Measurements from ENCODE around the gene CDH2.

The CDH2 gene

DNA sequence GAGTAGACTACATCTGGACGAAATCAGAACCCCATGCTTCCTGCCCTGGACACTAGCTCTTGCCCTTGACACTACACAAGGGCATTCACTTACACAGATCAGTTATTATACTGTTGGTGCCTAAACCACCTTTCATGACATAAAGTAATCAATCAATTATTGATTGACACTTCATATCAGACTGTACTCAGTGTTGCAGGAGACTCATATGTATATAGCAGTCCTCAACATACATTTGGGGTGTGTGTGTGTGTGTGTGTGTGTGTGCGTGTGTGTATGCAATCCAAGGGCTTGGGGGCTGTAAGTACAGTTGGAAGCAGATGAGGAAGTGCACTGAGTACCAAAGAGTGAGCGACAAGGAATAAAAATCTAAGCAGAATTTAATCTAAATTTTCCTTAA lies 5.1 kb downstream of the CDH2 start:
- in situ Hi-C loops (cut with MboI; ENCODE audit: low sequenced_read_pairs), result no loop called here

DNA sequence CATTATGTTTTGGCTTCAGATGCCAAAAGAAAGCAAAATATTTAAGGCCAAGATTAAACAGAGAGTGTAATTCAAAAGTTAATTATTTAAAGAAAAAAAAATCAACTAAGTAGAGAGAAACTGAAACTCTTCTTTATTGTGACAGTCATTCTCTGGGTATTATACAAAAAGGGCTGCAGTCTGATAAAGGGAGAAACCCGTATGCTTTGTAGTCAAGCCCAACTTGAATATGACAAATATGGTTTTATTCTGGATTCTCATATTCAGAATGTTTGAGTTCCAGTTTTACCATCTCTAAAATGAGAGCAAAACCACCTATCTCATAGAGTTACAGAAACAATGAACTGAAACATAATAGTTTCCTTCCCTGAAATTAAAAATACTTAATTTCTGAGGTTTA lies 8.2 kb downstream of the CDH2 start:
- in situ Hi-C loops (cut with MboI; ENCODE audit: low sequenced_read_pairs), result no loop called here

DNA sequence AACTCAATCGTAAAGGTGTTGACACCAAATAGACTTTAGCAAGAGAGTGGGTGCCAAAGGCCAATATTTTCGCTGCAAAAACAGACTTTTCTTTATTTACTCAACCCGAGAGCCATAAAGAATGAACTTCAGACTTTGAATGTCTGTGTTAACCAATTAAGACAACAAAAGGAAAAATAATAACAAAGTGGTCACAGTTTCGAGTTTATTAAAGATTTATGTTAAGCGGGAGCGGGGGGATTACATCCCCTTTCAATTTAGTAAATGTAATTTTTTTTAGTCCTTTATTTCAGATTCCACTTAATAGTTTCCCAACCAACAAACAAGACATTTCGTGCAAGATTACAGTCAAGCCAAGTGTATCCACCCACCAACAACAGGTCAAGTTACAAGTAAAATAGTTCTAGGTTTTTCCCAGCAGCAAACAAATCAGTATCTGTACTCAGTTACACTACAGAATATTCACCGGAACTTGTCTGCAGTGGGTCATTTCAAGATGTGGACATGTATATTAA lies 9.0 kb downstream of the CDH2 start:
- in situ Hi-C loops (cut with MboI; ENCODE audit: low sequenced_read_pairs), result no loop called here

DNA sequence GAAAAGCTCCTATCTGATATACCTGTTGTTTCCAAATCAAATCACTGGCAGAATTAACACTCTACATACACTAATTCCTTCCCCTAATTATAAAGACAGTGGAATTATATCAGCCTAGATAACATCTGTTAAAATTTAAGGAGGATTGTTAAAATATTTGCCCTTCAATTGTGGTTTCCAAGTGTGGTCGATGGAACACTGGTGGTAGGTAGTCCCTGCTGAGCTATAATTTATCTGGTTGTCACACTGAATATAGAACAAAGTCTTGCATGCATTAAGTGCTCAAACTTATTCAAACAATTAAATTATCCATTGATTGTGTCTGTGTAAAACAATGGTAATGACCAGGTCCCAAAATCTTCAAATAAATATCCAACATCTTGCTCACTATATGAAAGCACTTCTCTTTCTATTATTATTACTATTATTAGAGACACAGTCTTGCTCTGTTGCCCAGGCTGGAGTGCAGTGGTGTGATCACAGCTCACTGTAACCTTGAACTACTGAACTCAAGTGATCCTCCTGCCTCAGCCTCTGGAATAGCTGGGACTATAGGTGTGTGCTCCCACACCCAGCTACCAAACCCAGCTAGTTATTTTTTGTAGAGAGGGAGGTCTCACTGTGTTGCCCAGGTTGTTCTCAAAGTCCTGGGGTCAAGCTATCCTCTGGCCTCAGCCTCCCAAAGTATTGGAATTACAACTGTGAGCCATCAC lies 12.0 kb downstream of the CDH2 start:
- in situ Hi-C loops (cut with MboI; ENCODE audit: low sequenced_read_pairs), result no loop called here

DNA sequence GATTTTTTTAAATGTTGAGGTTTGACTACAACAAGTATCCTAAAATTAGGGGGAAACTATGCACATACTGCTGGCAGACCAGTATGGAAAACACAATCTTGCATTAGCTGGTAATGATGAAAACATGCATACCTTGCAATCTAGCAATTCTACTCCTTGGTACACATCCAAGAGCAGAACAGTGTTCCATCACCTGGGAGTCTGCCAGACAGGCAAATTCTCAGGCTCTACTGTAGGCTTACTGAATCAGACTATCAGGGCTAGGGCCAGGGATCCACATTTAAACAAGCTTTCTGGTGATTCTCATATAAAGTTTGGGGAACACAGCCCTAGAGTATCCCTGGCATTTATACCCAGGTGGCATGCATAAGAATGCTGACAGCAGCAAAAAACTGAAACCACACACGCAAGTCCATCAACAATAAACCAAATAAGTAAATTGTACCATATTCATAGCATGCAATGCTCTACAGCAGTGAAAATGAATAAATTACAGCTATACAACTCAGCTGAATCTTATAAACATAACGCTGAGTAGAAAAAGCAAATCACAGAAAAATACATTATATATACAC lies 13.6 kb downstream of the CDH2 start:
- in situ Hi-C loops (cut with MboI; ENCODE audit: low sequenced_read_pairs), result no loop called here

GRCh38 chr18:28161608-28162599 lies 15.0 kb downstream of the CDH2 start:
- in situ Hi-C loops (cut with MboI; ENCODE audit: low sequenced_read_pairs), result no loop called here

- in situ Hi-C loops (cut with MboI; ENCODE audit: low sequenced_read_pairs), result no loop called here
Observed at GRCh38 chr18:28159055-28159454, 17.9 kb downstream of the CDH2 start.

- in situ Hi-C loops (cut with MboI; ENCODE audit: low sequenced_read_pairs), result no loop called here
Observed at GRCh38 chr18:28158083-28158581, 18.8 kb downstream of the CDH2 start.

GRCh38 chr18:28153485-28154065 lies 23.4 kb downstream of the CDH2 start:
- in situ Hi-C loops (cut with MboI; ENCODE audit: low sequenced_read_pairs), result no loop called here

DNA sequence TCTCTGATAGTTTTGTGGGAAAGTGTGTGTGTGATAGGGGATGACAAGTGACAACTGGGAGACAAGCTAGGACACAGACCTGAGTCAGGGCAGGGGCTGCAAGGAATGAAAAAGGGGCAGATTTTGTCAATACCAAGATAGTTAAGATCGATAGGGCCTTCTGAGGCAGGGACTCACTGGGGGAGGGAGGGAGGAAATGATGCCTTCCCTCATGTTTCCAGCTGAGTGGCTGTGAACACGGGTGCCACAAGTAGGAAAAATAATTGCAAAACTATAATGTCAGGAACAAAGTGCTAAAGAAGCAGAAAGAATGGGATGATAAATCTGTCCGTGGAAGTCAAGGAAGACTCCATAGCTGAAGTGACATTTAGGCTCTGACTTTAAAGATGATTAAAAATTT lies 24.2 kb downstream of the CDH2 start:
- in situ Hi-C loops (cut with MboI; ENCODE audit: low sequenced_read_pairs), result no loop called here

- in situ Hi-C loops (cut with MboI; ENCODE audit: low sequenced_read_pairs), result no loop called here
Observed at GRCh38 chr18:28152354-28152753, 24.6 kb downstream of the CDH2 start.

GRCh38 chr18:28151434-28151833 lies 25.5 kb downstream of the CDH2 start:
- in situ Hi-C loops (cut with MboI; ENCODE audit: low sequenced_read_pairs), result no loop called here

DNA sequence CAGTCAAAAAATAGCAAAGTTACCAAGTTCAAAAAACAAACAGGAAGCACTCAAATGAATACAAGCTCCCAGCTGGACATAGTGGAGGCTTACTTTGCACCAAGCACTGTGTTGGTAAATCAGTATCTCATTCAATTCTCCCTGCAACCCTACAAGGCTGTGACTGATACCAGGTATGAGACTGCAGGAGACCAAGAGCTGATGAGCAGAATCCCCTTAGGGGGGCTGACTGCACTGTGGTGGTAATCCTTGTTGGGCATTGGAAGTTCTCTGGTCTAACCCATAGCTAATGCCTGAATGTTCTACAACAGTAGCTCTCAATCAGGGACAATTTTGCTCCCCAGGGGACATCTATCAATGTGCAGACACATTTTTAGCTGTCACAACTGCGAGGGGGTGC lies 26.0 kb downstream of the CDH2 start:
- in situ Hi-C loops (cut with MboI; ENCODE audit: low sequenced_read_pairs), result no loop called here

DNA sequence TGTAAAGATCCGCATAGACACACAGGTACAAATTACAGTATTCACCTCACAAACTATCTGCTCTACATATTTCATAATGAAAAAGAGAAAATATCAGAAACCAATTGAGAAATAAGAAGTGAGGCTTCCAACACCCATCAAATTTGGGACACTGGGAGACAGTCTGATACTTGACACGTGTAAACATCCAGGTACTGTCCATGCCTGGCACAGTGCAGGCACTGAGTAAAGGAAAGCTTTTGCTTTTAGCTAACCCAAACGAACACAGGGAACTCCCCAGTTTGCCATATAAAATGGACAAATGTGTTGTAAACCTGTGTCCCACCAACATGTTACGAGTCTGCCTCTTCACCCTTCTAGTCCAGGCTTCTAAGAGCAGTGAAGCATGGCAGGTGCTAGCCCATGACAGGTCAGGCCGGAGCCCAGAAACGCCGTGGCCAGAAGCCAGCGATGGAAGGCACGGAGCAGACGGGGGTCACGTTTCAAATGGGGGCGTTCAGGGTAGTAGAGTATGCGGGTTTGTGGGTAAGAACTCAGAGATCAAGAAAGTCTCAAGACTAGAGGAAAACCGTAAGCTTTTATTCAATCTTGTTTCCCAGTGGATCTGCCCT lies 27.0 kb downstream of the CDH2 start:
- in situ Hi-C loops (cut with MboI; ENCODE audit: low sequenced_read_pairs), result no loop called here

GRCh38 chr18:28147674-28148171 lies 29.2 kb downstream of the CDH2 start:
- in situ Hi-C loops (cut with MboI; ENCODE audit: low sequenced_read_pairs), result no loop called here

GRCh38 chr18:28143725-28144124 lies 33.2 kb downstream of the CDH2 start:
- in situ Hi-C loops (cut with MboI; ENCODE audit: low sequenced_read_pairs), result no loop called here

DNA sequence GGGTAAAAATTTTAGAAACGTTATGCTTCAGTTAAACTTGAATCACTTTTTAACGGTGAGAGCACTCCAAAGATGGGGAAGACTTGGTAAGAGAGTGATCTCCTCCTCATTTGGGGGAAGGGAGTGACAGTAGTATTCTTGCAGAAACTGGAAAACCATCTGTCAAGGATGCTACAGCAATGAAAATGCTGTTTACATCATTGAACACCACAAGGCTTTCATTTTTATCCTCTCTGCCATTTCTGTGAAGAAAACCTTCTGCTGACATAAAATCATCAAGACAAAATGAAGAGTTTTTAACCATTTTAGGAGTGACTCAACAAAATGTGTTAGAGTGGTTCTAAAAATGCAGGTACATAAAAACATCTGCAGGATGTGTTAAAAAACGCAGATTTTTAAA lies 38.1 kb downstream of the CDH2 start:
- in situ Hi-C loops (cut with MboI; ENCODE audit: low sequenced_read_pairs), result no loop called here

DNA sequence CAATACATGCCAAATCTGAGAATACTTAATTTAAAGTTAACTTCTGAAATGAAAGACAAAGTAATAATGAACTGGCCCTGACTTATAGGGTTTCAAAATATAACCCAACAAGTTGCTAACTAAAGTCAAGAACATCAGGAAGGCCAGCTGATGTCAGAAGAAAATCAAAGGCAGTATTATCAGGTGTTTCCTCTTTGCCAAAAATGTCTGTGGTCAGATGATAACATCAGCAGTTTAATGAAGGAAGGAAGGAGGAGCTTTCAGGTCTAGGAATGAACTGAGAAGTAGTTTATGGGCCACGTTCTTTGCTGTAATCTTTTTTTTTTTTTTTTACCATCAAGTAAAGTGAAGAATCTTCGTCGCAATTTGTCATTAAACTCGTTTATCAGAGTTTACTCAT lies 40.9 kb downstream of the CDH2 start:
- in situ Hi-C loops (cut with MboI; ENCODE audit: low sequenced_read_pairs), result no loop called here

DNA sequence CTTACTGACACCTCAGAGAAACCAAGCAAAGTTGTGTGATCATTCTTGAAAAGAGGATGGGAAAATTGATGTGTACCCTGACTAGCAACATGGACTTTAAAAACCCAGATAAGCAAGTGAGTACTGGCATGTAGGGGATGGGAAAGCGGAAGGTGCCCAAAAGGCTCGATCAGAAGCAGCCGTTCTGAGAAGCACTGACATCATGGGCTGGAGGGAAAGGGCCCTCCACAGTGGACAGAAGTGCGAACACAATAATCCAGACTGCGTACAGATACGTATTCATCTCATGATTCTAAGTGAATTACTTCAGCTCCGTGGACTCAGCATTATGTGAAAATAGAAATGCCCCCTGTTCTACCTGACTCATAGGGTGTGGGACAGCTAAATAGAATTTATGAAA lies 42.2 kb downstream of the CDH2 start:
- in situ Hi-C loops (cut with MboI; ENCODE audit: low sequenced_read_pairs), result no loop called here

DNA sequence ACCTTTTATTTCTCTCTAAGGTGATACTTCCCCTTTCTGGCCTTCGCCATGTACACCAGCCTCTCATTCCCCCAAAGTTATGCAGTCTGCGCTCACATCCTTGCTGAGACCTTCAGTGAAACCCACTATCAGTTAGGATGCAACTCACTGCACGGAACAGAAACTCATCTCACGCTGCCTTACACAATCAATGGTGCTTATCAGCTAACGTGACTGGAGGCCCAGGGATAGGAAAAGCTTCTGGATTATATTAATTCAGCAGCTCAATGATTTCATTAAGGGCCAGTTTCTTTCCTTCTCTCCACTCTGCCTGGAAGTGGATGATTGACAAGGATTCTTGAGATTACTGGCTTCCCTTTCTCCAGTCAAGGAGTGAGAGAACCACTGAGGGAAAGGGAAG lies 44.8 kb downstream of the CDH2 start:
- in situ Hi-C loops (cut with MboI; ENCODE audit: low sequenced_read_pairs), result no loop called here

- in situ Hi-C loops (cut with MboI; ENCODE audit: low sequenced_read_pairs), result no loop called here
Observed at GRCh38 chr18:28128659-28128980, 48.3 kb downstream of the CDH2 start.

Measured in HL-60/S4 treated with phorbol 12-myristate 13-acetate at 8.2 ng/mL for 4 days and 3 days (cell line).